ENCODE results near the gene PHACTR3. TPM values are rescaled to one million over a fixed set of nuclear protein-coding genes. Genes with fewer than 3 reads are reported as not detected.

PHACTR3 gene
- polyA plus RNA-seq, 2 of the 4 experiments (the other 2 are of a cell fraction): not detected

DNA sequence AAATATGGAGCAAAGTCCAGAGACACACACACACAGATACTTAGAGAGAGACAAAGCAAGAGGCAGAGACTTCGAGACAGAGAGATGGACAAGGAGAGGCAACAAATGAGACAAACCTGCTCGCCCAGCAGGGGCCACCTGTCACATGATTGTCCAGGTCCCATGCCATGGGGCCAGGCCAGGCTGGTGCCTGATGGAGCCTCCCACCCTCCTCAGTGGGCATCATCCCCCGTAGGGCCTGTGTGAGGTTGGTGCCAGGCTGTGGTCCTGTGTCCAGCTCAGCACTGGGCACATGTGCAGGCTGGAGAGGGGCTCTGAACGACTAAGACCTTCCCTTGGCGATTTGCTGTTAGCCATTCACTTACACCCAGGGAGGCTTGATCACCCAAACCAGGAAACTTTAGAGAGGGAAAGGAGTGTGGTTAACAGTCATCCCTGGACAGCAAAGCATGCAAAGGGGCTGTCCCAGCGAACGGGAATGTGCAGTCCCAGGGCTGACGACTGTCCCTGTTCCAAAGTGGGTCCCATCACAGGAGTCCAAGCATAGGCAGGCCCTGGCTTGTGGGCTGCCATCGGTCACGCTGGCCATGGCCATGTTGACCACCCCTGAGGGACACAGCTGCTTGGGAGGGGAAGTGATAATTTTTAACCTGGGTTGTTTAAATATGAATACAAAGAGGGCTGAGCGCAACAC is 38.4 kb upstream of the PHACTR3 start (continued):
- TF ChIP-seq NFE2L2 (conservative IDR thresholded peaks at IDR 0.05; ENCODE audit: low read length) (no peak), KDM5A (IDR thresholded peaks at IDR 0.05) (no peak)
- TF ChIP-seq, protein P1, sequence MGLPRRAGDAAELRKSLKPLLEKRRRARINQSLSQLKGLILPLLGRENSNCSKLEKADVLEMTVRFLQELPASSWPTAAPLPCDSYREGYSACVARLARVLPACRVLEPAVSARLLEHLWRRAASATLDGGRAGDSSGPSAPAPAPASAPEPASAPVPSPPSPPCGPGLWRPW (IDR thresholded peaks at IDR 0.05): no peak
- TF ChIP-seq, protein P2, sequence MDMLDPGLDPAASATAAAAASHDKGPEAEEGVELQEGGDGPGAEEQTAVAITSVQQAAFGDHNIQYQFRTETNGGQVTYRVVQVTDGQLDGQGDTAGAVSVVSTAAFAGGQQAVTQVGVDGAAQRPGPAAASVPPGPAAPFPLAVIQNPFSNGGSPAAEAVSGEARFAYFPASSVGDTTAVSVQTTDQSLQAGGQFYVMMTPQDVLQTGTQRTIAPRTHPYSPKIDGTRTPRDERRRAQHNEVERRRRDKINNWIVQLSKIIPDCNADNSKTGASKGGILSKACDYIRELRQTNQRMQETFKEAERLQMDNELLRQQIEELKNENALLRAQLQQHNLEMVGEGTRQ (IDR thresholded peaks at IDR 0.05): no peak

DNA sequence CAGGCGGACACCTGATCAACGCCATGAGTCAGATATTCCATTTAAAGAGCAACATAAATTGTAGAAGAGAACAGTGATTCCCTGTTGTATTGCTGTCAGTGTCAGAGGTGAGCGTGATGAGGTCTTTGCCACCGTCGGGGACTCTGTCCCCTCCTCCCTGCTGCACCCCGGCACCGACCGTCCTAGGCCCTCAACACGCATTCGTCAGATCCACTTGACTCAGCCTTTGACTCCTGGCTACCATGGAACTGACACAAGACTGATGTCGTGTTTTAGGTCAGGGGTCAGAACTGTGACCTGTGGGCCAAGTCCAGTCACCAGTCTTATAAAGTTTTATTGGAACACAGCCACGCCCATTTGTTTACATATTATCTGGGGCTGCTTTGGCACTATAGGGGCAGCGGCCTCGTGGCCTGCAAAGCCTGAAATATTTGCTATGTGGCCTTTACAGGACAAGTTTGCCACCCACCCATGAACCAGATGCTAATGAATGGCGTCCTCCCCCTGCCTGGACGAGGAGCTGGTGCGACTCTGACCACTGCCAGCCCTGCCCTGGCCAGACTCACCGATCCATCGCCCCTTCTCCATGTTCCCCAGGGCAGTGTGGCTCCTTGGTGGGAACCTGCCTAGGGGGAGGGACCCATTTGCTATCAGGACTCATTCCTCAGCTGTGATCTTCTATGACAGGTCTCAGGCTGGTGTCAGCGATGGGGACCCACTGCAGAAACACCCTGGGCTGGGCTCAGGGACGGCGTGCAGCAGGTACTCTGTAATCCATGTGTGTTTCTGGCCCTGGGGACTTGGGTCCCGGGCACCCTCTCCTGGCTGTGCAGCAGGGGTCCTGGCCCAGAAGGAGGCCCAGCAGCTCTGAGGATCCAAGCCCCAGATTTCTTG is 37.5 kb upstream of the PHACTR3 start:
- ChIA-PET CTCF (no interaction called here), POLR2A (no interaction called here)
- no peak for TF ChIP-seq MYC (IDR thresholded peaks at IDR 0.05; ENCODE audit: borderline replicate concordance, low read length)
- TF ChIP-seq, protein P3, sequence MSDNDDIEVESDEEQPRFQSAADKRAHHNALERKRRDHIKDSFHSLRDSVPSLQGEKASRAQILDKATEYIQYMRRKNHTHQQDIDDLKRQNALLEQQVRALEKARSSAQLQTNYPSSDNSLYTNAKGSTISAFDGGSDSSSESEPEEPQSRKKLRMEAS (IDR thresholded peaks at IDR 0.05): no peak
- TF ChIP-seq KDM5A (IDR thresholded peaks at IDR 0.05): no peak
- Histone ChIP-seq H3K27ac (no peak overlapping the region), H3K4me3 (no peak overlapping the region), H3K4me2 (no peak overlapping the region), H3K9me3 (no peaks in the 10 kb centered on the region), H3K4me1 (no peaks in the 10 kb centered on the region)
- DNase-seq (ENCODE audit: low read depth in 1 of 2, low spot score in 1 of 2) (no peak), FAIRE-seq (no peak), ATAC-seq (no peak)
- 45% methylated on average over 17 of the region's 23 CpGs for WGBS (ENCODE audit: missing lambda C conversion rate)

DNA sequence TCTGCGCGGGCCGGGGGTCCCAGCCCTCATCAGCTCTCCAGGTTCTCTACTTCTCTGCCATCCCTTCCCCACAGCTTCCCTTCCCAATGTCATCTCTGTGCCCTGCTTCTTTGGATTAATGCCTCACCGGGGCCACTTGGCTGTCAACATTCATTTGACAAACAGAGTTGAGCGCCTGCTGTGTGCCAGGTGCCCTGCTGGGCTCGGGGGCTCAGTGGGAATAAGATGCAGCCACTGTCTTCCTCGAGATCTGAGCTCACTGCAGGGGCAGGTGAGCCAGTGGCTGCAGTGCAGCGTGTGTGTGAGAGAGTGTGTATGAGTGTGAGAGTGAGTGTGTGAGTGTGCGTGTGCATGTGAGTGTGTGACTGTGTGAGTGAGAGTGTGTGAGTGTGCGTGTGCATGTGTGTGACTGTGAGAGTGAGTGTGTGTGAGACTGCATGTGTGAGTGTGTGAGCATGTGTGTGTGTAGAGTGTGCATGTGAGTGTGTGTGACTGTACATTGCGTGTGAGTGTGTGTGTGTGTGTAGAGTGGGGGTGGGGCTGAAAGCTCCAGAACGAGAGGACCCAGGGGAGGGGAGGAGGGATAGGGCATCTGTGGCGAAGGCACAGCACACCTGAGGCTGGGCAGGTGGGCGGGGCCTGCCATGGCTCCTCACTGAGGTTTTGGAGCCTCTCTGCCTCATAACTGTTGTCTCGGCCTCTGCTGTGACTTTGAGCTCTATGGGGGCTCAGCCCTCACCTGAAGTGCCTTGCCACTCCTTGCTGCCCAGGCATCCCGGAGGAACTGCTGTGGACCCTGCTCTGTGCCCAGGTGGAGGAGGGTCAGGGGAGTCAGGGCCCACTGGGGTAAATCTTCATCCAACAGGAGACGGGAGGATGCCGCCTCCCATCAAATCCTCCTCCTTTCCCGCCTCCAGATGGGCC is 36.5 kb upstream of the PHACTR3 start:
- H3K27ac ChIP-seq: no peak overlapping the region
- TF ChIP-seq HOXA7 (CRISPR knock-in tag; IDR thresholded peaks at IDR 0.05): no peak
- TF ChIP-seq, protein P3 (IDR thresholded peaks at IDR 0.05): no peak
- TF ChIP-seq, protein P4, sequence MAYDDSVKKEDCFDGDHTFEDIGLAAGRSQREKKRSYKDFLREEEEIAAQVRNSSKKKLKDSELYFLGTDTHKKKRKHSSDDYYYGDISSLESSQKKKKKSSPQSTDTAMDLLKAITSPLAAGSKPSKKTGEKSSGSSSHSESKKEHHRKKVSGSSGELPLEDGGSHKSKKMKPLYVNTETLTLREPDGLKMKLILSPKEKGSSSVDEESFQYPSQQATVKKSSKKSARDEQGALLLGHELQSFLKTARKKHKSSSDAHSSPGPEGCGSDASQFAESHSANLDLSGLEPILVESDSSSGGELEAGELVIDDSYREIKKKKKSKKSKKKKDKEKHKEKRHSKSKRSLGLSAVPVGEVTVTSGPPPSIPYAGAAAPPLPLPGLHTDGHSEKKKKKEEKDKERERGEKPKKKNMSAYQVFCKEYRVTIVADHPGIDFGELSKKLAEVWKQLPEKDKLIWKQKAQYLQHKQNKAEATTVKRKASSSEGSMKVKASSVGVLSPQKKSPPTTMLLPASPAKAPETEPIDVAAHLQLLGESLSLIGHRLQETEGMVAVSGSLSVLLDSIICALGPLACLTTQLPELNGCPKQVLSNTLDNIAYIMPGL (CRISPR knock-in tag; IDR thresholded peaks at IDR 0.05; ENCODE audit: borderline replicate concordance): no peak
- no peak for TF ChIP-seq FOSB (CRISPR knock-in tag; IDR thresholded peaks at IDR 0.05)
- TF ChIP-seq, protein P5, sequence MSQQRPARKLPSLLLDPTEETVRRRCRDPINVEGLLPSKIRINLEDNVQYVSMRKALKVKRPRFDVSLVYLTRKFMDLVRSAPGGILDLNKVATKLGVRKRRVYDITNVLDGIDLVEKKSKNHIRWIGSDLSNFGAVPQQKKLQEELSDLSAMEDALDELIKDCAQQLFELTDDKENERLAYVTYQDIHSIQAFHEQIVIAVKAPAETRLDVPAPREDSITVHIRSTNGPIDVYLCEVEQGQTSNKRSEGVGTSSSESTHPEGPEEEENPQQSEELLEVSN (IDR thresholded peaks at IDR 0.05; ENCODE audit: borderline replicate concordance, low read depth): no peak
- no peak for TF ChIP-seq PHF8 (IDR thresholded peaks at IDR 0.05; ENCODE audit: borderline replicate concordance, low read depth)
- no peak for TF ChIP-seq EHMT2 (IDR thresholded peaks at IDR 0.05; ENCODE audit: low read depth)
- no peak for TF ChIP-seq HEYL (CRISPR knock-in tag; IDR thresholded peaks at IDR 0.05)
- no peak overlapping the region for H3K4me3 ChIP-seq
- H3K4me1 ChIP-seq: no peaks in the 10 kb centered on the region
- FAIRE-seq (no peak), ATAC-seq (no peak), DNase-seq (ENCODE audit: low read depth in 1 of 2, low spot score in 1 of 2) (no peak)
- POLR2A ChIA-PET: no interaction called here
- no peak overlapping the region for H3K4me2 ChIP-seq
- CTCF ChIA-PET: no interaction called here
- no peaks in the 10 kb centered on the region for H3K9me3 ChIP-seq
- WGBS (ENCODE audit: missing lambda C conversion rate): 26% methylated on average over 16 of the region's 19 CpGs

Measured in A549 (cell line).